ENCODE results near the gene SLC45A2. TPM values are rescaled to one million over a fixed set of nuclear protein-coding genes. Genes with fewer than 3 reads are reported as not detected.
"Not testable (repeated sequence)": the region's sequence is repeated elsewhere in the genome, so short reads cannot be mapped to it uniquely, and the experiment has no call there.

SLC45A2 gene
- total and polyA plus RNA-seq, 7 donors = 0.08 to 0.24 TPM; not detected in 5

DNA sequence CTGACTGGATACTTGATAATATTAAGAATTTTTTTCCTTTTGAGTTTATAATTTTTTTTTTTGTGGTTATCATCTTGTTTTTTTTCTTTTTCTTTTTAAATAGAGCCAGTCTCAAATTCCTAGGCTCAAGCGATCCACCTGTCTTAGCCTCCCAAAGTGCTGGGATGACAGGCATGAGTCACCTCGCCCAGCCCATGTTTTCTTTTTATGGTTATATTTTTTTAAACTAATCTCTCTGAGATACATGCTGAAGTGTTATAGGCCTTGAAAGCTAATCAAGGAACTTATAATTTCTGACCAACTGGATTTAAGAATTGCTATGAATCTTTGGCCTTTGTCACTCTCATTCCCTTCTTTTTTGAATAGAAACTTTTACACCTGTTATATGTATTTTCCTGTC is 30.1 kb upstream of the SLC45A2 start:
- Histone ChIP-seq H3K4me1 (no peaks in the 10 kb centered on the region), H3K36me3 (ENCODE audit: insufficient read depth in 1 of 2, low read depth in 1 of 2) (peaks cover 0 to 6% of the 10 kb centered on the region in 2 donors), H3K27me3 (ENCODE audit: insufficient read depth in 3 of 3, low read length in 2 of 3) (no peaks in the 10 kb centered on the region), H3K9me3 (no peaks in the 10 kb centered on the region), H3K27ac (no peak overlapping the region), H3K4me3 (no peak overlapping the region)
- ATAC-seq (no peak), DNase-seq (no peak)
- intact Hi-C loops (cut with DNase I) = no loop called here
- TF ChIP-seq, protein P1, sequence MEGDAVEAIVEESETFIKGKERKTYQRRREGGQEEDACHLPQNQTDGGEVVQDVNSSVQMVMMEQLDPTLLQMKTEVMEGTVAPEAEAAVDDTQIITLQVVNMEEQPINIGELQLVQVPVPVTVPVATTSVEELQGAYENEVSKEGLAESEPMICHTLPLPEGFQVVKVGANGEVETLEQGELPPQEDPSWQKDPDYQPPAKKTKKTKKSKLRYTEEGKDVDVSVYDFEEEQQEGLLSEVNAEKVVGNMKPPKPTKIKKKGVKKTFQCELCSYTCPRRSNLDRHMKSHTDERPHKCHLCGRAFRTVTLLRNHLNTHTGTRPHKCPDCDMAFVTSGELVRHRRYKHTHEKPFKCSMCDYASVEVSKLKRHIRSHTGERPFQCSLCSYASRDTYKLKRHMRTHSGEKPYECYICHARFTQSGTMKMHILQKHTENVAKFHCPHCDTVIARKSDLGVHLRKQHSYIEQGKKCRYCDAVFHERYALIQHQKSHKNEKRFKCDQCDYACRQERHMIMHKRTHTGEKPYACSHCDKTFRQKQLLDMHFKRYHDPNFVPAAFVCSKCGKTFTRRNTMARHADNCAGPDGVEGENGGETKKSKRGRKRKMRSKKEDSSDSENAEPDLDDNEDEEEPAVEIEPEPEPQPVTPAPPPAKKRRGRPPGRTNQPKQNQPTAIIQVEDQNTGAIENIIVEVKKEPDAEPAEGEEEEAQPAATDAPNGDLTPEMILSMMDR (IDR thresholded peaks at IDR 0.05) = no peak
- WGBS, 3 donors = 93 to 96% (median 94%) methylated on average over 2 of the region's 2 CpGs

DNA sequence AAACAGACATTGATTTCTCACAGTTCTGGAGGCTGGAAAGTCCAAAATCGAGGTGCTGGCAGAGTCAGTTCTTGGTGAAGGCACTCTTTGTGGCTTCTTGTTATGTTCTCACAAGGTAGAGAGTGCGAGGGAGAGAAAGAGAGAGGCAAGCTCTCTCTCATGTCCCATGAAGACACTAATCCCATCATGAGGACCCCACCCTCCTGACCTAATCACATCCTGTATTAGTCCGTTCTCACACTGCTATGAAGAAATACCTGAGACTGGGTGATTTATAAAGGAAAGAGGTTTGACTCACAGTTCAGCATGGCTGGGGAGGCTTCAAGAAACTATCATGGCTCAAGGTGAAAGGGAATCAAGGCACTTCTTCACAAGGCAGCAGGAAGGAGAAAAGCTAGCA is 29.1 kb upstream of the SLC45A2 start:
- Histone ChIP-seq H3K4me3 (no peak overlapping the region), H3K27ac (no peak overlapping the region), H3K27me3 (ENCODE audit: insufficient read depth in 3 of 3, low read length in 2 of 3) (no peaks in the 10 kb centered on the region), H3K9me3 (no peaks in the 10 kb centered on the region), H3K36me3 (ENCODE audit: insufficient read depth in 1 of 2, low read depth in 1 of 2) (no peaks in the 10 kb centered on the region), H3K4me1 (no peaks in the 10 kb centered on the region)
- TF ChIP-seq, protein P1 (IDR thresholded peaks at IDR 0.05) = no peak
- DNase-seq (no peak), ATAC-seq (no peak)
- intact Hi-C loops (cut with DNase I) = no loop called here
- WGBS, 3 donors = 78 to 84% (median 83%) methylated on average over 3 of the region's 3 CpGs

DNA sequence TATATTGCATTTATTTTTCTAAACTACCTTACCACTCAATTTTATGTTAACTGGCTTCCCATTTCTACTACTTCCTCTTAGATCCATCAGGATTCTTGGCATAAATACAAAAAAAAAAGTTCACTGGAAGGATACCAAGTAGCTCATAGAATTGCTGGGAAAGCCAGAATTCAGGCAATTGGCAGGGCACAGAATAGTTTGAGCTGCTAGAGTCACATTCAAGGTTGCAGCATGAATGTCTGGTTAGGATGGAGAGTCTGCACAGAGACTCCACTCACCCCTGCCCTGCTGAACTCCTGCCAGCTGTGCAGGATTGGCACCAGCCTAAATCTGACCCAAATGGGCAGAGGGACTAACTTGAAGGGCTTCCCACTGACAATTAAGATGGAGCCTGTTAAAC is 28.3 kb upstream of the SLC45A2 start:
- TF ChIP-seq, protein P1 (IDR thresholded peaks at IDR 0.05) = no peak
- no peak for DNase-seq
- H3K27ac ChIP-seq = no peak overlapping the region

DNA sequence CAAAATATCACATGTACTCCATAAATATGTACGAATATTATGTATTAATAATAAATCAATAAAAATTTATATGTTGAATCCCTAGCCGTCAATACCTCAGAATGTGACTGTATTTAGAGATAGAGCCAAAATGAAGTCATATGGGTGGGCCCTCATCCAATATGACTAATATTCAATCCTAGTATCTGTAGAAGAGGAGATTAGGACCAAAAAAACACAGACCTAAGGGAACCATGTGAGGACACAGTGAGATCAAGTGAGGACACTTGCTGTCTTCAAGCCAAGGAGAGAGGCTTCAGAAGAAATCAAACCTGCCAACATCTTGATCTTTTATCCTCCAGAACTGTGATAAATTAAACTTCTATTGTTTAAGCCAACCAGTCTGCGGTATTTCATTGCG is 27.0 kb upstream of the SLC45A2 start:
- no peaks in the 10 kb centered on the region for H3K27me3 ChIP-seq (ENCODE audit: insufficient read depth in 3 of 3, low read length in 2 of 3)
- peaks cover 6% of the 10 kb centered on the region for H3K4me1 ChIP-seq
- no peak overlapping the region for H3K4me3 ChIP-seq
- ATAC-seq (no peak), DNase-seq (no peak)
- no peak overlapping the region for H3K27ac ChIP-seq
- no peaks in the 10 kb centered on the region for H3K9me3 ChIP-seq
- no peaks in the 10 kb centered on the region for H3K36me3 ChIP-seq (ENCODE audit: insufficient read depth in 1 of 2, low read depth in 1 of 2)
- TF ChIP-seq, protein P1 (IDR thresholded peaks at IDR 0.05) = no peak
- 27 to 46% (median 44%) methylated on average over 4 of the region's 4 CpGs for WGBS, 3 donors
- intact Hi-C loops (cut with DNase I) = no loop called here

More for the DNA sequence above, 28.3 kb upstream of the SLC45A2 start:
- Histone ChIP-seq H3K9me3 (no peaks in the 10 kb centered on the region), H3K4me1 (no peaks in the 10 kb centered on the region), H3K4me3 (no peak overlapping the region), H3K36me3 (ENCODE audit: insufficient read depth in 1 of 2, low read depth in 1 of 2) (no peaks in the 10 kb centered on the region), H3K27me3 (ENCODE audit: insufficient read depth in 3 of 3, low read length in 2 of 3) (no peaks in the 10 kb centered on the region)
- intact Hi-C loops (cut with DNase I) = no loop called here
- no peak for ATAC-seq

DNA sequence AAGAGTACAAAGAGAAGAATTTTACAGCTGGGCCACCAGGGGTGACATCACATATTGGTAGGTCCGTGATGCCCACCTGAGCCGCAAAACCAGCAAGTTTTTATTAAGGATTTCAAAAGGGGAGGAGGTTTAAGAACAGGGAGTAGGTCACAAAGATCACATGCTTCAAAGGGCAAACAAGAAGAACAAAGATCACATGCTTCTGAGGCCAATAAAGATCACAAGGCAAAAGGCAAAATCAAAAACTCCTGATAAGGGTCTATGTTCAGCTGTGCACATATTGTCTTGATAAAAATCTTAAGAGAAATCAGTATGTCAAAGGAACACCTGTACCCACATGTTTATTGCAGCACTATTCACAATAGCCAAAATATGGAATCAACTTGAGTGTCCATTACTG is 25.7 kb upstream of the SLC45A2 start:
- H3K27ac ChIP-seq; intact Hi-C loops (cut with DNase I); H3K27me3 ChIP-seq (ENCODE audit: insufficient read depth in 3 of 3, low read length in 2 of 3); H3K9me3 ChIP-seq; H3K4me3 ChIP-seq; H3K36me3 ChIP-seq (ENCODE audit: insufficient read depth in 1 of 2, low read depth in 1 of 2); DNase-seq; ATAC-seq: not testable (repeated sequence)
- H3K4me1 ChIP-seq = peaks cover 14% of the 10 kb centered on the region
- 82 to 95% (median 94%) methylated on average over 2 of the region's 2 CpGs for WGBS, 3 donors
